ENCODE measurements around the gene CHID1.

CHID1 gene

DNA sequence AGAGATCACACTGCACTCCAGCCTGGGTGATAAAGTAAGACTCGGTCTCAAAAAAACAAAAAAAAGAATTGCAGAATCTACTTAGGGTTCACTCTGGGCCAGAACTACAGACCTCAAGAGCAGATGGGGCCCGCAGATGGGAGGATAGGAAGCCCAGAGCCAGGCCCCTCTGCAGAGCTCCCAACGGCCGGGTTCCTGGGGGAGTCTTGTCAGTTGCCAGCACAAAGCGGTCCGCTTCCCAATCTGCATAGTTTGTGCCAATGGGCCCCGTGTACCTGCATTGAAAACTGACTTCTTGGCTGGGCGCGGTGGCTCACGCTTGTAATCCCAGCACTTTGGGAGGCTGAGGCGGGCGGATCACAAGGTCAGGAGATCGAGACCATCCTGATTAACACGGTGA, 1.7 kb upstream of the CHID1 start:
- 95% methylated on average over 11 of the region's 14 CpGs for WGBS
- no peak for DNase-seq
- Histone ChIP-seq H3K9ac (ENCODE audit: low read length) (no peak overlapping the region), H2AK5ac (ENCODE audit: low read length, severe bottlenecking) (no peak overlapping the region), H4K91ac (ENCODE audit: low read length) (no peak overlapping the region), H3K4me3 (ENCODE audit: insufficient read depth in 1 of 2, low read depth in 1 of 2, low read length in 2 of 2) (no peak overlapping the region), H3K4me2 (ENCODE audit: low read length, poor library complexity, severe bottlenecking) (no peak overlapping the region), H3K27ac (ENCODE audit: low read length, poor library complexity, severe bottlenecking) (no peak overlapping the region), H3K4ac (ENCODE audit: low read depth in 1 of 2, low read length in 2 of 2) (no peak overlapping the region), H3K18ac (ENCODE audit: low read depth in 1 of 2, low read length in 2 of 2) (no peak overlapping the region), H2BK120ac (ENCODE audit: low read depth, low read length) (no peak overlapping the region), H3K79me1 (replicated peaks; ENCODE audit: low read length, poor library complexity, severe bottlenecking) (peaks cover 26% of the 10 kb centered on the region), H2BK12ac (ENCODE audit: low read length in 2 of 2) (no peak overlapping the region), H2BK15ac (ENCODE audit: low read depth, poor library complexity, severe bottlenecking) (no peak overlapping the region), H3K36me3 (ENCODE audit: control insufficient read depth in 1 of 2, insufficient read depth in 2 of 2, low read depth in 1 of 2, low read length in 2 of 2) (peaks cover 0 to 14% of the 10 kb centered on the region in 2 experiments), H4K8ac (ENCODE audit: low read length) (no peak overlapping the region), H2BK5ac (ENCODE audit: low read depth, low read length, poor library complexity, severe bottlenecking) (no peak overlapping the region), H3K9me3 (ENCODE audit: control insufficient read depth, low read length) (no peaks in the 10 kb centered on the region), H3K23ac (ENCODE audit: low read length in 2 of 2) (no peak overlapping the region), H3K14ac (ENCODE audit: low read length in 2 of 2) (no peak overlapping the region), H3K27me3 (ENCODE audit: control insufficient read depth in 1 of 2, insufficient read depth in 1 of 2, low read length in 2 of 2) (no peaks in the 10 kb centered on the region), H2AFZ (ENCODE audit: low read depth, low read length) (no peak overlapping the region), H3K4me1 (ENCODE audit: control insufficient read depth, insufficient read depth, low read depth, low read length) (peaks cover 25% of the 10 kb centered on the region)

DNA sequence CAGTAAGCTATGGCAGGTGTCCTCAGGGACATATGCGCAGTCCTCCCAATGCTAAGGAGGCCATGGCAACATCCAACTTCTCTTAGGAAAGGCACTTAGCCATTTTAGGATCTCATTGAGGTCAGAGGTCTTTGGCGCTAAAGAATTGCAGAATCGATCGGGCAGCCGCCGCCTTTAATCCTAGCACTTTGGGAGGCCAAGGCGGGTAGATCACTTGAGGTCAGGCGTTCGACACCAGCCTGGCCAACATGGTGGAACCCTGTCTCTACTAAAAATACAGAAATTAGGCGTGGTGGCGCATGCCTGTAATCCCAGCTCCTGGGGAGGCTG, 1.2 kb upstream of the CHID1 start:
- Histone ChIP-seq H3K18ac (ENCODE audit: low read depth in 1 of 2, low read length in 2 of 2) (peak overlapping the region in 1 of 2 experiments; percentile 92), H2BK15ac (ENCODE audit: low read depth, poor library complexity, severe bottlenecking) (no peak overlapping the region), H3K4me2 (ENCODE audit: low read length, poor library complexity, severe bottlenecking) (no peak overlapping the region), H3K9me3 (ENCODE audit: control insufficient read depth, low read length) (no peaks in the 10 kb centered on the region), H3K4me3 (ENCODE audit: insufficient read depth in 1 of 2, low read depth in 1 of 2, low read length in 2 of 2) (peak overlapping the region in 1 of 2 experiments; percentile 79), H4K91ac (ENCODE audit: low read length) (no peak overlapping the region), H3K4me1 (ENCODE audit: control insufficient read depth, insufficient read depth, low read depth, low read length) (peaks cover 25% of the 10 kb centered on the region), H2AFZ (ENCODE audit: low read depth, low read length) (peak overlapping the region; percentile 55), H3K27ac (ENCODE audit: low read length, poor library complexity, severe bottlenecking) (no peak overlapping the region), H3K9ac (ENCODE audit: low read length) (peak overlapping the region; percentile 90), H2BK5ac (ENCODE audit: low read depth, low read length, poor library complexity, severe bottlenecking) (no peak overlapping the region), H3K4ac (ENCODE audit: low read depth in 1 of 2, low read length in 2 of 2) (peak overlapping the region in 1 of 2 experiments; percentile 10), H2BK120ac (ENCODE audit: low read depth, low read length) (no peak overlapping the region), H2AK5ac (ENCODE audit: low read length, severe bottlenecking) (no peak overlapping the region), H3K36me3 (ENCODE audit: control insufficient read depth in 1 of 2, insufficient read depth in 2 of 2, low read depth in 1 of 2, low read length in 2 of 2) (peaks cover 0 to 17% of the 10 kb centered on the region in 2 experiments), H2BK12ac (ENCODE audit: low read length in 2 of 2) (peak overlapping the region in 1 of 2 experiments; percentile 85), H3K14ac (ENCODE audit: low read length in 2 of 2) (no peak overlapping the region), H3K23ac (ENCODE audit: low read length in 2 of 2) (no peak overlapping the region), H3K27me3 (ENCODE audit: control insufficient read depth in 1 of 2, insufficient read depth in 1 of 2, low read length in 2 of 2) (no peaks in the 10 kb centered on the region), H3K79me1 (replicated peaks; ENCODE audit: low read length, poor library complexity, severe bottlenecking) (peaks cover 26% of the 10 kb centered on the region), H4K8ac (ENCODE audit: low read length) (no peak overlapping the region)
- 97% methylated on average over 11 of the region's 11 CpGs for WGBS
- no peak for DNase-seq

DNA sequence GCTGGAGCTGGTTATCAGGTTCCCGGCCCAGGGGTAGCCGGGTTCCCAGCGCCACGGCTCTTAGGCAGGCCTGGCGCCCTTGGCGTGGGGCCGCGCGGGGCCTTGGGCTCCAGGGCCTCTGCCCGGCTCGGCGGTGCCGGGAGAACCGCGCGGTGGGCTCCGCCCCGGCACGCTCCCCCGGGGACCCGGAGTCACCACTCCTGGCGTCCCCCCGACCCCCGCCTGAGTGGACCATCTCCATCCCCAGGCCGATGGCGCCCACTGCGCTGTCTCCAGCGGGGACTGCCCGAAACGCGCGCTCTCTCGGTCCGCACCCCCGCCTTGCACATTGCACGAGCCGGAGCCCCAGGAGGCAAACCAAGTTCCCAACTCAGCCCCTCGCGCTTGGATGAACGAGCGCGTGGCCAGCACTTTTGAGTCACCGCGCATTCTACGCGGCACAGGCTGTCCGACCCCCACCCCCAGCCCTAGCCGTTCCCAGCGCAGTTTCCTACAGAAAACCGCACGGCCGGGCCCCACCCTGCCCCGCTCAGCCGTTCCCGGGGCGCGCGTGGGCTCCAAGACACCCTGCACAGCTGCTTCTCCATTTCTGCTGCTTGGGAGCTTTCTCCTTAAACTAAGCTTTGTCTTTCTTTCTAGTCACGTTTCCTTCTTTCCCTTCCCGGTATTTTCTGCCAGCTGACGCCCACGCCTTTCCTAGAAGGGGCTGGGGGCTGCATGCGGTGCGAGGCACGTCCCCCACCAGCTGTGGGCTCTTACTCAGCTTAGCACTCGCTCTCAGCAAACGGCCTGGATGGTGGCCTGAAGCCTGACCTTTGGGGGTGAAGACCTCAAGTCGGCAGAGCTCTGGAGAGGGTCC, 650 bp upstream of the CHID1 start:
- Histone ChIP-seq H3K14ac (ENCODE audit: low read length in 2 of 2) (peak overlapping the region in 1 of 2 experiments; percentile 8), H2AK5ac (ENCODE audit: low read length, severe bottlenecking) (no peak overlapping the region), H3K23ac (ENCODE audit: low read length in 2 of 2) (peak overlapping the region in 1 of 2 experiments; percentile 68), H3K79me1 (replicated peaks; ENCODE audit: low read length, poor library complexity, severe bottlenecking) (peaks cover 32% of the 10 kb centered on the region), H3K9ac (ENCODE audit: low read length) (peak overlapping the region; percentile 90), H3K27ac (ENCODE audit: low read length, poor library complexity, severe bottlenecking) (peak overlapping the region; percentile 51), H2BK120ac (ENCODE audit: low read depth, low read length) (peak overlapping the region; percentile 88), H3K4me1 (ENCODE audit: control insufficient read depth, insufficient read depth, low read depth, low read length) (peaks cover 25% of the 10 kb centered on the region), H4K91ac (ENCODE audit: low read length) (peak overlapping the region; percentile 88), H3K4me2 (ENCODE audit: low read length, poor library complexity, severe bottlenecking) (peak overlapping the region; percentile 72), H3K4ac (ENCODE audit: low read depth in 1 of 2, low read length in 2 of 2) (peak overlapping the region; percentile 10 to 68), H3K9me3 (ENCODE audit: control insufficient read depth, low read length) (no peaks in the 10 kb centered on the region), H3K27me3 (ENCODE audit: control insufficient read depth in 1 of 2, insufficient read depth in 1 of 2, low read length in 2 of 2) (no peaks in the 10 kb centered on the region), H4K8ac (ENCODE audit: low read length) (peak overlapping the region; percentile 94), H2BK5ac (ENCODE audit: low read depth, low read length, poor library complexity, severe bottlenecking) (peak overlapping the region; percentile 90), H3K4me3 (ENCODE audit: insufficient read depth in 1 of 2, low read depth in 1 of 2, low read length in 2 of 2) (peak overlapping the region; percentile 78 to 79), H2BK12ac (ENCODE audit: low read length in 2 of 2) (peak overlapping the region in 1 of 2 experiments; percentile 85), H3K18ac (ENCODE audit: low read depth in 1 of 2, low read length in 2 of 2) (peak overlapping the region; percentile 91 to 92), H2AFZ (ENCODE audit: low read depth, low read length) (peak overlapping the region; percentile 55), H3K36me3 (ENCODE audit: control insufficient read depth in 1 of 2, insufficient read depth in 2 of 2, low read depth in 1 of 2, low read length in 2 of 2) (peaks cover 0 to 21% of the 10 kb centered on the region in 2 experiments), H2BK15ac (ENCODE audit: low read depth, poor library complexity, severe bottlenecking) (peak overlapping the region; percentile 15)
- peak; percentile 75 for DNase-seq
- 6% methylated on average over 67 of the region's 68 CpGs for WGBS

DNA sequence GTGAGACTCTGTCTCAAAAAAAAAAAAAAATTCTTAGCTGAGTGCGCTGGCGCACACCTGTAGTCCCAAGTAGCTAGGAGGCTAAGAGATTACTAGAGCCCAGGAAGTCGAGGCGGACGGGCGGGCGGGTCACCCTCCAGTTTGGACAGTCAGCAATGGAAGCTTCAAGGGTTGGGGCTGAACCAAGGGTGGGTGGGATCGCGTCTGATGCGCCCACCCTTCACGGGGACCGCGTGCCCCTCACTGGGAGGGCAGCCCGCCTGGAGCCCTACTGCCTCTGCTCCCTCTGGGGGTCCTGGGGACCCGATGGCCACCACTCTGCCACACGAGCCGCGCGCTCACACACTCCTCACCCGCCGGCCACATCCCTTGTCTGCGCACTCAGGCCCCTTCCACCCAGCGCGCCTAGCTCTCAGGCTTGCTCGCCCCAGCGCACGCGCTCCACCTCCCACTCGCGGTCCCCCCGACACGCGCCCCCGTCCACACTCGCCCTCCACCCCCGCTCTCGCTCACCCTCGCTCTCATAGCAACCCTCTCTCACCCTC, 494 bp downstream of the CHID1 start:
- peak overlapping the region in 1 of 2 experiments; percentile 48 for H3K23ac ChIP-seq (ENCODE audit: low read length in 2 of 2)
- no peak overlapping the region for H2BK5ac ChIP-seq (ENCODE audit: low read depth, low read length, poor library complexity, severe bottlenecking)
- H3K9ac ChIP-seq (ENCODE audit: low read length): peak overlapping the region; percentile 90
- DNase-seq: no peak
- H3K4me2 ChIP-seq (ENCODE audit: low read length, poor library complexity, severe bottlenecking): peak overlapping the region; percentile 97
- no peak overlapping the region for H2AK5ac ChIP-seq (ENCODE audit: low read length, severe bottlenecking)
- H3K27ac ChIP-seq (ENCODE audit: low read length, poor library complexity, severe bottlenecking): no peak overlapping the region
- no peak overlapping the region for H2BK15ac ChIP-seq (ENCODE audit: low read depth, poor library complexity, severe bottlenecking)
- peak overlapping the region; percentile 62 to 69 for H3K18ac ChIP-seq (ENCODE audit: low read depth in 1 of 2, low read length in 2 of 2)
- peak overlapping the region in 1 of 2 experiments; percentile 22 for H3K14ac ChIP-seq (ENCODE audit: low read length in 2 of 2)
- H4K8ac ChIP-seq (ENCODE audit: low read length): peak overlapping the region; percentile 97
- H3K9me3 ChIP-seq (ENCODE audit: control insufficient read depth, low read length): no peaks in the 10 kb centered on the region
- H2BK120ac ChIP-seq (ENCODE audit: low read depth, low read length): no peak overlapping the region
- H3K4me1 ChIP-seq (ENCODE audit: control insufficient read depth, insufficient read depth, low read depth, low read length): peaks cover 25% of the 10 kb centered on the region
- peak overlapping the region in 1 of 2 experiments; percentile 71 for H2BK12ac ChIP-seq (ENCODE audit: low read length in 2 of 2)
- WGBS: 8% methylated on average over 36 of the region's 38 CpGs
- H3K4me3 ChIP-seq (ENCODE audit: insufficient read depth in 1 of 2, low read depth in 1 of 2, low read length in 2 of 2): peak overlapping the region; percentile 87 to 90
- H3K79me1 ChIP-seq (replicated peaks; ENCODE audit: low read length, poor library complexity, severe bottlenecking): peaks cover 33% of the 10 kb centered on the region
- no peaks in the 10 kb centered on the region for H3K27me3 ChIP-seq (ENCODE audit: control insufficient read depth in 1 of 2, insufficient read depth in 1 of 2, low read length in 2 of 2)
- H2AFZ ChIP-seq (ENCODE audit: low read depth, low read length): peak overlapping the region; percentile 98
- H3K4ac ChIP-seq (ENCODE audit: low read depth in 1 of 2, low read length in 2 of 2): peak overlapping the region; percentile 21 to 42
- peaks cover 0 to 22% of the 10 kb centered on the region in 2 experiments for H3K36me3 ChIP-seq (ENCODE audit: control insufficient read depth in 1 of 2, insufficient read depth in 2 of 2, low read depth in 1 of 2, low read length in 2 of 2)
- H4K91ac ChIP-seq (ENCODE audit: low read length): peak overlapping the region; percentile 69

All from mesenchymal stem cell (in vitro differentiated cells and primary cell).